Keratinocyte (primary cell): ENCODE data around the gene URM1.

ENCODE experiments used
- EZH2 ChIP-seq: IDR thresholded peaks from one replicate; pipeline ENCODE4 v1.6.1; 2012; ENCODE audit warnings: inconsistent platforms, mild to moderate bottlenecking, low read length, moderate library complexity
- TF ChIP-seq, protein P1 (sequence below), 3 experiments: IDR thresholded peaks in 1 of 3; conservative IDR thresholded peaks in 1 of 3; optimal IDR thresholded peaks in 1 of 3; 2 replicates in 2 of 3; 3 replicates in 1 of 3; pipeline versions ENCODE3 to v1.5.1; 2011; ENCODE audit warnings: low read length in 3 of 3, mild to moderate bottlenecking in 3 of 3, moderate library complexity in 2 of 3, control low read depth in 1 of 3, inconsistent platforms in 1 of 3; ENCODE audit not compliant: insufficient read depth in 2 of 3; ENCODE audit errors: extremely low read depth in 1 of 3

GRCh38 chr9:128414461-128414860 is 43.3 kb downstream of the URM1 start:
- TF ChIP-seq, protein P1, sequence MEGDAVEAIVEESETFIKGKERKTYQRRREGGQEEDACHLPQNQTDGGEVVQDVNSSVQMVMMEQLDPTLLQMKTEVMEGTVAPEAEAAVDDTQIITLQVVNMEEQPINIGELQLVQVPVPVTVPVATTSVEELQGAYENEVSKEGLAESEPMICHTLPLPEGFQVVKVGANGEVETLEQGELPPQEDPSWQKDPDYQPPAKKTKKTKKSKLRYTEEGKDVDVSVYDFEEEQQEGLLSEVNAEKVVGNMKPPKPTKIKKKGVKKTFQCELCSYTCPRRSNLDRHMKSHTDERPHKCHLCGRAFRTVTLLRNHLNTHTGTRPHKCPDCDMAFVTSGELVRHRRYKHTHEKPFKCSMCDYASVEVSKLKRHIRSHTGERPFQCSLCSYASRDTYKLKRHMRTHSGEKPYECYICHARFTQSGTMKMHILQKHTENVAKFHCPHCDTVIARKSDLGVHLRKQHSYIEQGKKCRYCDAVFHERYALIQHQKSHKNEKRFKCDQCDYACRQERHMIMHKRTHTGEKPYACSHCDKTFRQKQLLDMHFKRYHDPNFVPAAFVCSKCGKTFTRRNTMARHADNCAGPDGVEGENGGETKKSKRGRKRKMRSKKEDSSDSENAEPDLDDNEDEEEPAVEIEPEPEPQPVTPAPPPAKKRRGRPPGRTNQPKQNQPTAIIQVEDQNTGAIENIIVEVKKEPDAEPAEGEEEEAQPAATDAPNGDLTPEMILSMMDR (optimal IDR thresholded peaks at IDR 0.05 in 1 of 3, IDR thresholded peaks at IDR 0.05 in 1 of 3, conservative IDR thresholded peaks at IDR 0.05 in 1 of 3; ENCODE audit: extremely low read depth in 1 of 3, insufficient read depth in 2 of 3, low read length in 3 of 3) = peak in 2 of 3 experiments; percentile 7 to 9
- no peak for TF ChIP-seq EZH2
